NCI-H524 treated with DMSO at 0.1 percent for 48 hours (cell line): ENCODE results near the gene FAM174C.

ENCODE experiments used
- DNase-seq: peaks from one replicate; lab custom pipeline; 2025; lab: John Stamatoyannopoulos, UW

FAM174C gene

GRCh38 chr19:1261798-1262622 is 13.3 kb upstream of the FAM174C start:
- no peak for DNase-seq

GRCh38 chr19:1262623-1263123 is 12.7 kb upstream of the FAM174C start:
- DNase-seq: no peak

GRCh38 chr19:1263188-1263587 is 12.1 kb upstream of the FAM174C start:
- DNase-seq: no peak

GRCh38 chr19:1264801-1265614 is 10.3 kb upstream of the FAM174C start:
- DNase-seq: no peak

GRCh38 chr19:1265615-1266128 is 9.7 kb upstream of the FAM174C start:
- no peak for DNase-seq

GRCh38 chr19:1266129-1266915 is 9.0 kb upstream of the FAM174C start:
- no peak for DNase-seq

- DNase-seq: no peak
These were observed 8.3 kb upstream of the FAM174C start for GRCh38 chr19:1266916-1267476.

- no peak for DNase-seq
These were observed 7.7 kb upstream of the FAM174C start for GRCh38 chr19:1267477-1268225.

GRCh38 chr19:1268226-1269064 is 6.9 kb upstream of the FAM174C start:
- no peak for DNase-seq

- peak; percentile 91 for DNase-seq
These were observed 6.3 kb upstream of the FAM174C start, which contains the start of gene CIRBP for GRCh38 chr19:1269065-1269477. Gene CIRBP (plus strand): TSS chr19:1269332. CDS start chr19:1270934, 1,602 bp downstream.

- peak; percentile 29 for DNase-seq
These were observed 5.7 kb upstream of the FAM174C start for GRCh38 chr19:1269478-1270212.

- no peak for DNase-seq
These were observed 5.0 kb upstream of the FAM174C start for GRCh38 chr19:1270213-1270853.

- no peak for DNase-seq
These were observed 4.3 kb upstream of the FAM174C start for GRCh38 chr19:1270854-1271527.

GRCh38 chr19:1271528-1272422 is 3.6 kb upstream of the FAM174C start:
- DNase-seq: no peak

- no peak for DNase-seq
These were observed 2.7 kb upstream of the FAM174C start for GRCh38 chr19:1272423-1273262.
